ENCODE measurements around the gene OPN1MW2.
"Not testable (repeated sequence)": the region's sequence is repeated elsewhere in the genome, so short reads cannot be mapped to it uniquely, and the experiment has no call there.

The OPN1MW2 gene

DNA sequence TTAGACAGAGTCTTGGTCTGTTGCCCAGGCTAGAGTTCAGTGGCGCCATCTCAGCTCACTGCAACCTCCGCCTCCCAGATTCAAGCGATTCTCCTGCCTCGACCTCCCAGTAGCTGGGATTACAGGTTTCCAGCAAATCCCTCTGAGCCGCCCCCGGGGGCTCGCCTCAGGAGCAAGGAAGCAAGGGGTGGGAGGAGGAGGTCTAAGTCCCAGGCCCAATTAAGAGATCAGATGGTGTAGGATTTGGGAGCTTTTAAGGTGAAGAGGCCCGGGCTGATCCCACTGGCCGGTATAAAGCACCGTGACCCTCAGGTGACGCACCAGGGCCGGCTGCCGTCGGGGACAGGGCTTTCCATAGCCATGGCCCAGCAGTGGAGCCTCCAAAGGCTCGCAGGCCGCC, at the start of gene OPN1MW2:
OPN1MW2 (plus strand) TSS at position 301 of the 400 bp plus-strand sequence; CDS start at position 361, 60 bp downstream.
- not testable (repeated sequence) for H3K4me3 ChIP-seq (ENCODE audit: low read length); H3K4me1 ChIP-seq (ENCODE audit: control insufficient read depth, insufficient read depth, low read length); DNase-seq (ENCODE audit: low read depth); H3K9me3 ChIP-seq (ENCODE audit: control insufficient read depth, low read length); H3K9ac ChIP-seq (ENCODE audit: low read length); H3K27me3 ChIP-seq (replicated peaks; ENCODE audit: control insufficient read depth, insufficient read depth, low read length); H3K36me3 ChIP-seq (ENCODE audit: control insufficient read depth, insufficient read depth, low read length, severe bottlenecking)

DNA sequence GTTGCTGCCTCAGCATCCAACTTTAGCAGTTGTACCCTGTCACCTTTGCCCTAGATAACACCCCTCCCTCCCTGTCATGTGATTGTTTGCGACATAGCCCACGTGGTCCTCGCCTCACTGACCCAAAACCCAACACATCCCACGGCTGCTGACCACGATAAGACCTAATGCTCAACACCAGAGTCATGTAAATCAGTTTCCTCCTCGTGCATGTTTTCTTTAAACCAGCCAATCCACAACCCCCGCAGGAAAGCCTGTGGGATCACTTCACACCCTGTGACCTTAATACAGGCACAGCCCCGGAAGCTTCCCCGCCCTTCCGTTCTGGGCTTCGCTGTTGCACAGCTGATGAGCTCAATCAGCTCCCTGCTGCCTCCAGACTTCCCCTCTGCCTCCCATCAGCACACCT, 47.0 kb upstream of the OPN1MW2 start:
- not testable (repeated sequence) for H3K9me3 ChIP-seq (ENCODE audit: control insufficient read depth, low read length); H3K4me3 ChIP-seq (ENCODE audit: low read length); H3K9ac ChIP-seq (ENCODE audit: low read length); H3K36me3 ChIP-seq (ENCODE audit: control insufficient read depth, insufficient read depth, low read length, severe bottlenecking); DNase-seq (ENCODE audit: low read depth); H3K4me1 ChIP-seq (ENCODE audit: control insufficient read depth, insufficient read depth, low read length); H3K27me3 ChIP-seq (replicated peaks; ENCODE audit: control insufficient read depth, insufficient read depth, low read length)

DNA sequence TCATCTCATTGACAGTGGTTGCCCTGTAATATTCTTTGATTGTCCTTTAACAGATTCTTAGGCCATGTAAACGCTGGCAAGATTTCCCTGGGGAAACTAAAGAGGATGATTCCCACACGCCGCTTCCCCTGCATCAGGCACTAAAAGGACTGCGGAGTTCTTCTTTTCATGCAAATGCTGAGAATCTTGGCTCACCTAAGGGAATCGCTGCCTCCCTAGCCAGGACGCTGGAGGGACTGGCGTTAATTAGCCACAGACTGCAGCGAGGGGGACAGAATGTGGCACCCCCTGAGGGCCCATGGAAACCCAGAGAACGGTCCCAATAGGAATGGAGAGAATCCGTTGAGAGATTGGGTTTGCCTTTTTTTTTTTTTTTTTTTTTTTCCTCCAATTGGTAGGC, 45.2 kb upstream of the OPN1MW2 start:
- not testable (repeated sequence) for DNase-seq (ENCODE audit: low read depth); H3K4me1 ChIP-seq (ENCODE audit: control insufficient read depth, insufficient read depth, low read length); H3K4me3 ChIP-seq (ENCODE audit: low read length); H3K9me3 ChIP-seq (ENCODE audit: control insufficient read depth, low read length); H3K27me3 ChIP-seq (replicated peaks; ENCODE audit: control insufficient read depth, insufficient read depth, low read length); H3K36me3 ChIP-seq (ENCODE audit: control insufficient read depth, insufficient read depth, low read length, severe bottlenecking); H3K9ac ChIP-seq (ENCODE audit: low read length)

DNA sequence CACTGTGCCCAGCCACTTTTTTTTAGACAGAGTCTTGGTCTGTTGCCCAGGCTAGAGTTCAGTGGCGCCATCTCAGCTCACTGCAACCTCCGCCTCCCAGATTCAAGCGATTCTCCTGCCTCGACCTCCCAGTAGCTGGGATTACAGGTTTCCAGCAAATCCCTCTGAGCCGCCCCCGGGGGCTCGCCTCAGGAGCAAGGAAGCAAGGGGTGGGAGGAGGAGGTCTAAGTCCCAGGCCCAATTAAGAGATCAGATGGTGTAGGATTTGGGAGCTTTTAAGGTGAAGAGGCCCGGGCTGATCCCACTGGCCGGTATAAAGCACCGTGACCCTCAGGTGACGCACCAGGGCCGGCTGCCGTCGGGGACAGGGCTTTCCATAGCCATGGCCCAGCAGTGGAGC, 37.3 kb upstream of the OPN1MW2 start, which contains the start of gene OPN1MW:
OPN1MW (plus strand) TSS at position 301 of the 400 bp plus-strand sequence; CDS start at position 383, 82 bp downstream.
- not testable (repeated sequence) for H3K9ac ChIP-seq (ENCODE audit: low read length); DNase-seq (ENCODE audit: low read depth); H3K9me3 ChIP-seq (ENCODE audit: control insufficient read depth, low read length); H3K4me3 ChIP-seq (ENCODE audit: low read length); H3K27me3 ChIP-seq (replicated peaks; ENCODE audit: control insufficient read depth, insufficient read depth, low read length); H3K36me3 ChIP-seq (ENCODE audit: control insufficient read depth, insufficient read depth, low read length, severe bottlenecking); H3K4me1 ChIP-seq (ENCODE audit: control insufficient read depth, insufficient read depth, low read length)

DNA sequence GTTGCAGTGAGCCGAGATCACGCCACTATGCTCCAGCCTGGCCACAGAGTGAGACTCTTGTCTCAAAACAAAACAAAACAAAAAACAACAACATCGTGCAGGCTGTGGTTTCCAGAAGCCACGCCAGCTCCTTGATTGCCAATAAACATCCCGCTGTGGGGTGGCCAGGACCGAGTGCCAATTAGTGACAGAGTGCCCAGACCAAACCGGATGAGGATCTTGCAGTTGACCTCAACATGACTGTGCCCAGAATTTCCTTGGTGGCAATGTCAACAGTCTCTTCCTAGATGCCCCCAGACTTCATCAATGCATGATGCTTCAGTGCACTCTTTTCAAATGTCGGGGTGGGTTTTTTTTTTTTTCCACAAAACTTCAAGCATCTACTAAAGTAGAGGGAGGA, 35.8 kb upstream of the OPN1MW2 start:
- not testable (repeated sequence) for H3K36me3 ChIP-seq (ENCODE audit: control insufficient read depth, insufficient read depth, low read length, severe bottlenecking); H3K4me3 ChIP-seq (ENCODE audit: low read length); H3K27me3 ChIP-seq (replicated peaks; ENCODE audit: control insufficient read depth, insufficient read depth, low read length); DNase-seq (ENCODE audit: low read depth); H3K9me3 ChIP-seq (ENCODE audit: control insufficient read depth, low read length); H3K4me1 ChIP-seq (ENCODE audit: control insufficient read depth, insufficient read depth, low read length); H3K9ac ChIP-seq (ENCODE audit: low read length)

DNA sequence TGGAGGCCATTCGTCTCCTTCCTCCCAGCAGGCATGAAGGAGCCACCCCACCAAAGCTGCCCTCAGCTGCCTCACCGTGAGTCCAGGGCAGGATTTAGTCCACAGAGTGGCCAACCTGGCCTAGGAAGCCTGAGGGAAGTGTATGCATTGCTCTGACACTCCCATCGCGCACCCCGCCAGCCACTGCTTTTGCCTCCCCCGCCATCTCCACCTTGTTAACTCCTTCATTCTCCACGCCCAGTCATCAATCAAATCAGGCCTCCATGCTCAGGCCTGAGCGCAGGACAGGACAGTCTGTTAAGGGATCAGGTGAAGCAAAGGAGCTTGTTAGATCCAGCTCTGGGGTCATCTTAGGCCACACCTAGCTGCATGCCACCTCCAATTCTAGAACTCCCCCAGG, 26.7 kb upstream of the OPN1MW2 start:
- not testable (repeated sequence) for H3K9me3 ChIP-seq (ENCODE audit: control insufficient read depth, low read length); H3K27me3 ChIP-seq (replicated peaks; ENCODE audit: control insufficient read depth, insufficient read depth, low read length); H3K9ac ChIP-seq (ENCODE audit: low read length); H3K4me3 ChIP-seq (ENCODE audit: low read length); H3K36me3 ChIP-seq (ENCODE audit: control insufficient read depth, insufficient read depth, low read length, severe bottlenecking); DNase-seq (ENCODE audit: low read depth); H3K4me1 ChIP-seq (ENCODE audit: control insufficient read depth, insufficient read depth, low read length)

DNA sequence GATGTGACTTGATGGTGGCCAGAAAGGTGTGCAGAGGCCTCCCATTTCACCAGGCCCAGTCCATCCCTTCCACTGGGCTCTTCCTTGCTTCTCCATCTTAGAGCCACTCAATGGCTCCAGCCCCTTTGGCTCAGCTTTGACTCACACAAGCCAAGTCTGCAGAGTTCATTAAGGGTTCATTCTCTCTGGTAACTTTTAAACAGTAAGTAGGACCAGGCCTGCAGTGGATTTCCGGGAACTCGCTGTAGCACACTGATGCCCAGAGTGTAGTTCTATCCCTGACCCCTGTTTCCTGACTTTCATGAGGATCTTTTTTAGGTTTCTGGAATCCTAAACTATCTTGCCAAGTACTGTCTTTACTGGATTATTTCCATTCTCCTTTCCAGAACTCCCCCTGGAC, 25.2 kb upstream of the OPN1MW2 start:
- not testable (repeated sequence) for H3K9me3 ChIP-seq (ENCODE audit: control insufficient read depth, low read length); H3K9ac ChIP-seq (ENCODE audit: low read length); DNase-seq (ENCODE audit: low read depth)

DNA sequence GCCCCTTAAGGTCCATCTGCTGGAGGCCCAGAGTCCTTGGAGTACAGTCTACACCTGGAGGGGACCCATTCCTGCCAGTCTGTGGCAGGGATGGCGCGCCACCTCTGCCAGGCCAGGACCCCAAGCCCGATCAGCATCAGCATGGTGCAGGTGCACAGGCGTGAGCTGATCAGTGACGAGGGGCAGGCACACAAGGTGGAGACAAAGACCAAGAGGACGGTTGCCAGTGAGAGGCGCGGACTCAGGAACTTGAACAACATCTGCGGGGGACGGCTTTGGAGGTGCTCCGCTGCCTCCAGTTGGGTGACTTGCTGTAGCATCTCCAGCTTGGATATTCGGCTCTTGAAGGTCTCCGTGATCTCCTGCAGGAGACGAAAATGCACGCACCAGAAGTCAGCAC, 23.1 kb upstream of the OPN1MW2 start:
- H3K4me1 ChIP-seq (ENCODE audit: control insufficient read depth, insufficient read depth, low read length); H3K27me3 ChIP-seq (replicated peaks; ENCODE audit: control insufficient read depth, insufficient read depth, low read length); H3K9ac ChIP-seq (ENCODE audit: low read length); H3K4me3 ChIP-seq (ENCODE audit: low read length); DNase-seq (ENCODE audit: low read depth); H3K36me3 ChIP-seq (ENCODE audit: control insufficient read depth, insufficient read depth, low read length, severe bottlenecking); H3K9me3 ChIP-seq (ENCODE audit: control insufficient read depth, low read length): not testable (repeated sequence)

More for the DNA sequence above, 25.2 kb upstream of the OPN1MW2 start:
- H3K4me1 ChIP-seq (ENCODE audit: control insufficient read depth, insufficient read depth, low read length); H3K27me3 ChIP-seq (replicated peaks; ENCODE audit: control insufficient read depth, insufficient read depth, low read length); H3K36me3 ChIP-seq (ENCODE audit: control insufficient read depth, insufficient read depth, low read length, severe bottlenecking); H3K4me3 ChIP-seq (ENCODE audit: low read length): not testable (repeated sequence)

DNA sequence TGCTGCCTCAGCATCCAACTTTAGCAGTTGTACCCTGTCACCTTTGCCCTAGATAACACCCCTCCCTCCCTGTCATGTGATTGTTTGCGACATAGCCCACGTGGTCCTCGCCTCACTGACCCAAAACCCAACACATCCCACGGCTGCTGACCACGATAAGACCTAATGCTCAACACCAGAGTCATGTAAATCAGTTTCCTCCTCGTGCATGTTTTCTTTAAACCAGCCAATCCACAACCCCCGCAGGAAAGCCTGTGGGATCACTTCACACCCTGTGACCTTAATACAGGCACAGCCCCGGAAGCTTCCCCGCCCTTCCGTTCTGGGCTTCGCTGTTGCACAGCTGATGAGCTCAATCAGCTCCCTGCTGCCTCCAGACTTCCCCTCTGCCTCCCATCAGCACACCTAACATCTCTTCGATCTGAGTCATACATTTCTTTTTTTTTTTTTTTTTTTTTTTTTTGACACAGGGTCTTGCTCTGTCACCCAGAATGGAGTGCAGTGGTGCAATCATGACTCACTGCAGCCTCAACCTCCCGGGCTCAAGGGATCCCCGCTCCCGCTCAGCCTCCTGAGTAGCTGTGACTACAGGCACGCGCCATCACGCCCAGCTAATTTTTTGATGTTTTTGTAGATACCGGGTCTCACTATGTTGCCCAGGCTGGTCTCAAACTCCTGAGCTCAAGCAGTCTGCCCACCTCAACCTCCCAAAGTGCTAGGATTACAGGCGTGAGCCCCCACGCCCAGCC, 9.7 kb upstream of the OPN1MW2 start:
- H3K4me1 ChIP-seq (ENCODE audit: control insufficient read depth, insufficient read depth, low read length); H3K27me3 ChIP-seq (replicated peaks; ENCODE audit: control insufficient read depth, insufficient read depth, low read length); H3K9ac ChIP-seq (ENCODE audit: low read length); H3K36me3 ChIP-seq (ENCODE audit: control insufficient read depth, insufficient read depth, low read length, severe bottlenecking); DNase-seq (ENCODE audit: low read depth); H3K9me3 ChIP-seq (ENCODE audit: control insufficient read depth, low read length); H3K4me3 ChIP-seq (ENCODE audit: low read length): not testable (repeated sequence)

DNA sequence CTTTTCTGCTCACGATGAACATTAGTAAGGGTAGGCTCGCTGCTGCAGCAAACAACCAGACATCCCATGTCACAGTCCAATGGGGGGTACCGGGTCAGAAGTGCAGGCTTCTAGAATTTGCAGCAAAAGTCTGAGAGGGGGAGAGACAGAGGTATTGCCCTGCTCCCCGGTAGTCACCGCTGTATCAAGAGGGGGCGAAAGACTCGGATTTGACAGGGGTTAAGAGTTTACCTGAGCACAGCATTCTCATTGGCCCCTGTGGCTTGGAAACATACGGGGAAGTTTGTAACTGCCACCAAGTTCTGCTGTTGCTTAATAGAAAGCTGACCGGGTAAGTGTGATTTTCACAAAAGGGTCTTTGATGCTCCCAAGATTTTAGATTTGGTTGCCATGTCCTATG, 8.5 kb upstream of the OPN1MW2 start:
- not testable (repeated sequence) for H3K27me3 ChIP-seq (replicated peaks; ENCODE audit: control insufficient read depth, insufficient read depth, low read length); H3K9ac ChIP-seq (ENCODE audit: low read length); H3K4me1 ChIP-seq (ENCODE audit: control insufficient read depth, insufficient read depth, low read length); DNase-seq (ENCODE audit: low read depth); H3K36me3 ChIP-seq (ENCODE audit: control insufficient read depth, insufficient read depth, low read length, severe bottlenecking); H3K4me3 ChIP-seq (ENCODE audit: low read length); H3K9me3 ChIP-seq (ENCODE audit: control insufficient read depth, low read length)

DNA sequence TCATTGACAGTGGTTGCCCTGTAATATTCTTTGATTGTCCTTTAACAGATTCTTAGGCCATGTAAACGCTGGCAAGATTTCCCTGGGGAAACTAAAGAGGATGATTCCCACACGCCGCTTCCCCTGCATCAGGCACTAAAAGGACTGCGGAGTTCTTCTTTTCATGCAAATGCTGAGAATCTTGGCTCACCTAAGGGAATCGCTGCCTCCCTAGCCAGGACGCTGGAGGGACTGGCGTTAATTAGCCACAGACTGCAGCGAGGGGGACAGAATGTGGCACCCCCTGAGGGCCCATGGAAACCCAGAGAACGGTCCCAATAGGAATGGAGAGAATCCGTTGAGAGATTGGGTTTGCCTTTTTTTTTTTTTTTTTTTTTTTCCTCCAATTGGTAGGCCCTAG, 8.1 kb upstream of the OPN1MW2 start:
- H3K9ac ChIP-seq (ENCODE audit: low read length); H3K36me3 ChIP-seq (ENCODE audit: control insufficient read depth, insufficient read depth, low read length, severe bottlenecking); H3K9me3 ChIP-seq (ENCODE audit: control insufficient read depth, low read length); H3K27me3 ChIP-seq (replicated peaks; ENCODE audit: control insufficient read depth, insufficient read depth, low read length); H3K4me3 ChIP-seq (ENCODE audit: low read length); H3K4me1 ChIP-seq (ENCODE audit: control insufficient read depth, insufficient read depth, low read length); DNase-seq (ENCODE audit: low read depth): not testable (repeated sequence)

DNA sequence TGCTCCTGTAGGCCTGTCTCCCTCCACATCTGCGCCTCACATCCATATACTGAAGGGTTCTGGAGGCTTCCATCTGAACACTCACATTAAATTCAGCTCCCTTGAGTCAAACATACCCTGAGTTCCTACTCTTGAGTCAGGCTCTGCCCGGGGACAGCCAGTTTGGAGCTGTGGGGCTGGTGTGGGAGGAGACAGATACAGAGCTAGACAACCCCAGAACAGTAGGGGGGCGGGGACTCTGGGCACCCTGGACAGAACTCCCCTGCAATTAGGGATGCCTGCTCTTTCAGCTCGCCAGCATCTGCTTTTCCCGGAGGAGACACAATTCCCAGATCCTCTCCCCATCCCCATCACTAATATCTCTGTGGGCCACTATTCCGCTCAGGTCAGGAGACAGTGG, 5.7 kb downstream of the OPN1MW2 start:
- H3K4me3 ChIP-seq (ENCODE audit: low read length); H3K27me3 ChIP-seq (replicated peaks; ENCODE audit: control insufficient read depth, insufficient read depth, low read length); H3K9ac ChIP-seq (ENCODE audit: low read length); H3K4me1 ChIP-seq (ENCODE audit: control insufficient read depth, insufficient read depth, low read length); DNase-seq (ENCODE audit: low read depth); H3K36me3 ChIP-seq (ENCODE audit: control insufficient read depth, insufficient read depth, low read length, severe bottlenecking); H3K9me3 ChIP-seq (ENCODE audit: control insufficient read depth, low read length): not testable (repeated sequence)
